Activated CD8-positive, alpha-beta memory T cell treated with anti-CD3 and anti-CD28 coated beads for 36 hours (primary cell): ENCODE data around the gene SMURF1. TPM values are rescaled to one million over a fixed set of nuclear protein-coding genes. Genes with fewer than 3 reads are reported as not detected.

ENCODE experiments used
- CTCF ChIA-PET: fragments of 350-600 bp; sonication (Branson Sonifier 250); formaldehyde crosslinking; loops from one replicate; lab custom pipeline; 2021; ENCODE audit warnings: antibody characterized with exemption; lab: Charles Lee
- POLR2A ChIA-PET: fragments of 350-600 bp; sonication (Branson Sonifier 250); formaldehyde crosslinking; loops from one replicate; lab custom pipeline; 2021; ENCODE audit warnings: antibody characterized with exemption; lab: Charles Lee
- total RNA-seq, 2 experiments: library from RNA; stranded (reverse); gene quantifications; one replicate each; pipeline ENCODE4 v1.2.3, GENCODE V29; 2021

Gene SMURF1
- total RNA-seq, 2 experiments from 2014 or later = 14.0 to 14.4 TPM

- ChIA-PET CTCF (no interaction called here), POLR2A (no interaction called here)
Observed at GRCh38 chr7:98985406-98985805, 158.5 kb downstream of the SMURF1 start.

- CTCF ChIA-PET = no interaction called here
- POLR2A ChIA-PET = no interaction called here
Observed at GRCh38 chr7:98984126-98984525, 159.8 kb downstream of the SMURF1 start.

GRCh38 chr7:98982686-98983085 is 161.2 kb downstream of the SMURF1 start:
- CTCF ChIA-PET = no interaction called here
- POLR2A ChIA-PET = no interaction called here

- CTCF ChIA-PET = no interaction called here
- POLR2A ChIA-PET = no interaction called here
Observed at GRCh38 chr7:98981701-98982100, 162.2 kb downstream of the SMURF1 start.

GRCh38 chr7:98978672-98979071 is 165.2 kb downstream of the SMURF1 start:
- POLR2A ChIA-PET = no interaction called here
- CTCF ChIA-PET = no interaction called here

Other genes with a start within 250 kb of the SMURF1 start
- gene KPNA7, start 64.0 kb upstream of the SMURF1 start, total RNA-seq = not detected
- not detected for gene MYH16, start 128.7 kb upstream of the SMURF1 start, total RNA-seq
- gene ARPC1A, start 181.8 kb upstream of the SMURF1 start, total RNA-seq = 10 to 100 TPM; 77.9 to 80.4 TPM
- gene ARPC1B, start 230.6 kb upstream of the SMURF1 start, total RNA-seq = 100 to 1,000 TPM; 267 to 276 TPM